NOMO-1 treated with DMSO at 0.1 percent for 48 hours (cell line): Measurements from ENCODE around the gene BAZ2B.
"Not testable (repeated sequence)": the region's sequence is repeated elsewhere in the genome, so short reads cannot be mapped to it uniquely, and the experiment has no call there.

Source experiments
- DNase-seq: peaks from one replicate; lab custom pipeline; 2025; ENCODE audit not compliant: unreplicated experiment; lab: John Stamatoyannopoulos, UW

The BAZ2B gene

GRCh38 chr2:159542101-159542500, 74.2 kb downstream of the BAZ2B start:
- DNase-seq = no peak

GRCh38 chr2:159539701-159540100, 76.6 kb downstream of the BAZ2B start:
- no peak for DNase-seq

GRCh38 chr2:159538801-159539200, 77.5 kb downstream of the BAZ2B start:
- DNase-seq = no peak

GRCh38 chr2:159535261-159535660, 81.1 kb downstream of the BAZ2B start:
- not testable (repeated sequence) for DNase-seq

- no peak for DNase-seq
These were observed 84.9 kb downstream of the BAZ2B start for GRCh38 chr2:159531475-159531874.

GRCh38 chr2:159526433-159526832, 89.9 kb downstream of the BAZ2B start:
- DNase-seq = no peak

- no peak for DNase-seq
These were observed 91.3 kb downstream of the BAZ2B start for GRCh38 chr2:159525012-159525411.

GRCh38 chr2:159521272-159521671, 95.1 kb downstream of the BAZ2B start:
- peak; percentile 42 for DNase-seq

- DNase-seq = no peak
These were observed 97.9 kb downstream of the BAZ2B start for GRCh38 chr2:159518321-159519005.

- peak; percentile 58 for DNase-seq
These were observed 100.0 kb downstream of the BAZ2B start for GRCh38 chr2:159516241-159516758.

GRCh38 chr2:159515441-159515840, 100.9 kb downstream of the BAZ2B start:
- peak; percentile 50 for DNase-seq

- no peak for DNase-seq
These were observed 102.6 kb downstream of the BAZ2B start for GRCh38 chr2:159513745-159514144.

- no peak for DNase-seq
These were observed 108.2 kb downstream of the BAZ2B start for GRCh38 chr2:159508140-159508539.

- DNase-seq = peak; percentile 50
These were observed 109.4 kb downstream of the BAZ2B start for GRCh38 chr2:159506764-159507440.

GRCh38 chr2:159506202-159506601, 110.1 kb downstream of the BAZ2B start:
- DNase-seq = no peak

GRCh38 chr2:159505196-159505595, 111.2 kb downstream of the BAZ2B start:
- no peak for DNase-seq

GRCh38 chr2:159501743-159502142, 114.6 kb downstream of the BAZ2B start:
- no peak for DNase-seq

- no peak for DNase-seq
These were observed 118.5 kb downstream of the BAZ2B start for GRCh38 chr2:159497847-159498246.

- DNase-seq = peak; percentile 70
These were observed 119.1 kb downstream of the BAZ2B start for GRCh38 chr2:159497256-159497655.

GRCh38 chr2:159489476-159489875, 126.9 kb downstream of the BAZ2B start:
- no peak for DNase-seq

GRCh38 chr2:159484532-159484931, 131.8 kb downstream of the BAZ2B start:
- DNase-seq = no peak

- no peak for DNase-seq
These were observed 140.0 kb downstream of the BAZ2B start for GRCh38 chr2:159476329-159476728.
